PC-9 (cell line): ENCODE results near the gene ABCB10.

Experiments
- EZH2 ChIP-seq: fragments of 200-600 bp; sonication (generic); IDR thresholded peaks from 2 replicates; pipeline ENCODE4 v1.8.0; 2017; ENCODE audit warnings: antibody characterized with exemption, low read depth
- TF ChIP-seq, protein P1 (sequence below): fragments of 200-600 bp; sonication (generic); conservative IDR thresholded peaks from 2 replicates; pipeline ENCODE4 v1.6.1; 2017; ENCODE audit warnings: mixed run types, antibody characterized with exemption, mild to moderate bottlenecking, moderate library complexity

DNA sequence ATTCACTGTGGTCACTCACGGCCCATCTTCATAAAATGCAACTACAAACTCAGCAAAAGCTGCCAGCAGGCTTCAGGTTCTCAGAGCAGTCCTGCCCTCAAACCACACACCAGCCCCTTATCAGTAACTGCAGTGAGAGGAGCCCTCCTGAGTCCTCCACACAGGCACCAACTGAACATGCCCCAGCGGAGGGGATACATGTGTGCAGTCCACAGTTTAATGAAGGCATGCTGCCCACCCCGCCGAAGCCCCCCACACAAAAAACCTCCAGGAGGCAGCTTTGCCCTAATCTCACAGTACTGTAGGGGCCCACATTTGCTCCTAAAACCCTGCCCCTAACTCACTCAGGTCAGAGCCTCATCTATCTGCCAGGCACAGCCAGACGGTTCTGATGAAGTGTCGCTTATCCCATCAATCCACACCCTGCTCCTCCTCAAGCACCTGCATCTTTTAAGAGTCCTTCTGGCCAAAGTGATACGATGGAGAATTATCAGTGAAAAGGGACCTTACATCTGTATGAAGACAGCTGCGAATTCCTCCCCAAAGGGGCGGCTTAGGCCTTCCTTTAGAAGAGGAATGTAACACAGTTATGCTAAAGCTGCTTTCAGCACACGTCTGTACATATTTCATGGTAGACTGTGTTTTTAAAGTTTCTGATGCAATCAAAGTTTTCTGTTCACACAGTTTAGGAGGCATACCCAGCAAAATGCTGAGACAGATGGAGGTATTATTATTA, 3.5 kb downstream of the ABCB10 start:
- TF ChIP-seq, protein P1, sequence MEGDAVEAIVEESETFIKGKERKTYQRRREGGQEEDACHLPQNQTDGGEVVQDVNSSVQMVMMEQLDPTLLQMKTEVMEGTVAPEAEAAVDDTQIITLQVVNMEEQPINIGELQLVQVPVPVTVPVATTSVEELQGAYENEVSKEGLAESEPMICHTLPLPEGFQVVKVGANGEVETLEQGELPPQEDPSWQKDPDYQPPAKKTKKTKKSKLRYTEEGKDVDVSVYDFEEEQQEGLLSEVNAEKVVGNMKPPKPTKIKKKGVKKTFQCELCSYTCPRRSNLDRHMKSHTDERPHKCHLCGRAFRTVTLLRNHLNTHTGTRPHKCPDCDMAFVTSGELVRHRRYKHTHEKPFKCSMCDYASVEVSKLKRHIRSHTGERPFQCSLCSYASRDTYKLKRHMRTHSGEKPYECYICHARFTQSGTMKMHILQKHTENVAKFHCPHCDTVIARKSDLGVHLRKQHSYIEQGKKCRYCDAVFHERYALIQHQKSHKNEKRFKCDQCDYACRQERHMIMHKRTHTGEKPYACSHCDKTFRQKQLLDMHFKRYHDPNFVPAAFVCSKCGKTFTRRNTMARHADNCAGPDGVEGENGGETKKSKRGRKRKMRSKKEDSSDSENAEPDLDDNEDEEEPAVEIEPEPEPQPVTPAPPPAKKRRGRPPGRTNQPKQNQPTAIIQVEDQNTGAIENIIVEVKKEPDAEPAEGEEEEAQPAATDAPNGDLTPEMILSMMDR, result no peak
- no peak for TF ChIP-seq EZH2
